ENCODE measurements around the gene GET4. TPM values are rescaled to one million over a fixed set of nuclear protein-coding genes. Genes with fewer than 3 reads are reported as not detected.

Gene GET4
- total and polyA plus RNA-seq, 10 of the 15 experiments (the other 5 are each of a cell fraction or from before 2014, with no cell fraction given): 0.66 to 73.8 (median 34.0) TPM

- 87% methylated on average over 30 of the region's 30 CpGs for WGBS (ENCODE audit: insufficient coverage, insufficient replicate concordance, low lambda C conversion rate, missing lambda C conversion rate)
- FAIRE-seq: no peak
- intact Hi-C loops (cut with micrococcal nuclease; ENCODE audit: unreplicated experiment) (no loop called here), in situ Hi-C loops (cut with MboI) (no loop called here)
- Histone ChIP-seq H3K4me1 (ENCODE audit: control insufficient read depth, insufficient read depth, low read length) (no peaks in the 10 kb centered on the region), H3K27ac (ENCODE audit: control insufficient read depth, insufficient read depth) (no peak overlapping the region), H3K9me3 (replicated peaks; ENCODE audit: control insufficient read depth, insufficient read depth, low read length) (no peaks in the 10 kb centered on the region; the same call in 2 of the 3 replicates), H3K27me3 (replicated peaks in 1 of 2; ENCODE audit: control insufficient read depth in 2 of 2, insufficient read depth in 2 of 2, low read length in 1 of 2) (no peaks in the 10 kb centered on the region), H4K20me1 (ENCODE audit: control insufficient read depth, insufficient read depth) (peaks cover 3% of the 10 kb centered on the region; the same call in 1 of the 2 replicates), H3K79me2 (ENCODE audit: control insufficient read depth, insufficient read depth, low read length) (peaks cover 31% of the 10 kb centered on the region), H3K36me3 (ENCODE audit: control insufficient read depth in 2 of 2, insufficient read depth in 2 of 2, low read length in 1 of 2) (peaks cover 5 to 33% of the 10 kb centered on the region in 2 experiments; a peak in 3 of 4 replicates), H3K9ac (ENCODE audit: control insufficient read depth, insufficient read depth, low read length) (no peak overlapping the region), H2AFZ (ENCODE audit: control insufficient read depth, low read depth, low read length) (no peak overlapping the region), H3K4me2 (ENCODE audit: control insufficient read depth, insufficient read depth) (no peak overlapping the region), H3K4me3 (no peak overlapping the region)
- POLR2A ChIA-PET: no interaction called here
- BruUV-seq (replicated peaks): no TSS peak
- RAD21 ChIA-PET (ENCODE audit: unreplicated experiment): no interaction called here
- TF ChIP-seq RB1 (IDR thresholded peaks at IDR 0.05; ENCODE audit: borderline replicate concordance) (no peak), ETV6 (conservative IDR thresholded peaks at IDR 0.05 in 1 of 2, IDR thresholded peaks at IDR 0.05 in 1 of 2; ENCODE audit: borderline replicate concordance in 1 of 2, low read depth in 1 of 2) (no peak), NFYA (IDR thresholded peaks at IDR 0.05; ENCODE audit: borderline replicate concordance, low read depth, low read length) (no peak), BCLAF1 (IDR thresholded peaks at IDR 0.05) (no peak), SMC3 (IDR thresholded peaks at IDR 0.05; ENCODE audit: borderline replicate concordance, low read length) (no peak), E2F4 (IDR thresholded peaks at IDR 0.05; ENCODE audit: low read depth, low read length) (no peak)
- CTCF ChIA-PET: no interaction called here
- ATAC-seq: no peak
- no peak for DNase-seq (ENCODE audit: low read depth, low spot score)
- SMC1A ChIA-PET (ENCODE audit: uncharacterized antibody, unreplicated experiment): no interaction called here
These were observed 9.7 kb downstream of the GET4 start for GRCh38 chr7:885893-886625.
